SK-N-SH (cell line): ENCODE measurements around the gene AKAP4. TPM values are rescaled to one million over a fixed set of nuclear protein-coding genes. Genes with fewer than 3 reads are reported as not detected.

ENCODE experiments used
- CTCF ChIA-PET: fragments of 300-600, 350-600 bp; formaldehyde crosslinking; extraction: SDS; loops from one replicate; lab custom pipeline; 2021; lab: Yijun Ruan, JAX
- POLR2A ChIA-PET: fragments of 350-600 bp; sonication (Branson Sonifier 250); formaldehyde crosslinking; extraction: SDS; loops from one replicate; lab custom pipeline; 2020; ENCODE audit warnings: antibody characterized with exemption, inconsistent platforms; lab: Yijun Ruan, JAX
- DNase-seq: peaks from one replicate; pipeline ENCODE4 v3.0.0; 2012
- H2AFZ ChIP-seq: fragments of 200-600 bp; sonication (generic); 2 replicates; pipeline ENCODE4 v1.8.1; 2016; ENCODE audit warnings: antibody characterized with exemption, mild to moderate bottlenecking, low read depth
- H3F3A ChIP-seq: fragments of 200-600 bp; sonication (generic); replicated peaks from 2 replicates; pipeline ENCODE3; 2016; ENCODE audit warnings: antibody characterized with exemption, mild to moderate bottlenecking; ENCODE audit not compliant: insufficient read depth
- H3K27ac ChIP-seq, 2 experiments: fragments of 200-500 bp in 1 of 2; fragments of 200-600 bp in 1 of 2; sonication (Bioruptor generic) in 1 of 2; sonication (generic), shearing (Covaris generic) in 1 of 2; 2 replicates each; pipeline versions ENCODE4 v1.5.1 to v1.6.1; 2014 to 2016; ENCODE audit warnings: low read depth in 2 of 2, inconsistent platforms in 1 of 2, low read length in 1 of 2, mild to moderate bottlenecking in 1 of 2, mixed read lengths in 1 of 2
- H3K27me3 ChIP-seq: fragments of 200-600 bp; sonication (generic), shearing (Covaris generic); 2 replicates; pipeline ENCODE4 v1.6.1; 2016; ENCODE audit warnings: mixed run types; ENCODE audit not compliant: insufficient read depth
- H3K36me3 ChIP-seq, 2 experiments: fragments of 200-500 bp in 1 of 2; fragments of 200-600 bp in 1 of 2; sonication (Bioruptor generic) in 1 of 2; sonication (generic) in 1 of 2; replicated peaks in 1 of 2; 2 replicates each; pipeline versions ENCODE3 to v1.5.1; 2014 to 2016; ENCODE audit warnings: low read length in 1 of 2, mild to moderate bottlenecking in 1 of 2; ENCODE audit not compliant: insufficient read depth in 2 of 2, control insufficient read depth in 1 of 2
- H3K4me1 ChIP-seq, 2 experiments: fragments of 200-500 bp in 1 of 2; fragments of 200-600 bp in 1 of 2; sonication (Bioruptor generic) in 1 of 2; sonication (generic), shearing (Covaris generic) in 1 of 2; 2 replicates each; pipeline versions ENCODE4 v1.5.1 to v1.6.1; 2014 to 2016; ENCODE audit warnings: low read depth in 1 of 2, low read length in 1 of 2, mixed run types in 1 of 2; ENCODE audit not compliant: insufficient read depth in 2 of 2, control insufficient read depth in 1 of 2
- H3K4me2 ChIP-seq: fragments of 200-600 bp; sonication (generic), shearing (Covaris generic); 2 replicates; pipeline ENCODE4 v1.6.1; 2017; ENCODE audit warnings: mixed run types
- H3K4me3 ChIP-seq, 2 experiments: fragments of 200-500 bp in 1 of 2; fragments of 200-600 bp in 1 of 2; sonication (Bioruptor generic) in 1 of 2; sonication (generic), shearing (Covaris generic) in 1 of 2; 2 replicates each; pipeline versions ENCODE4 v1.5.1 to v1.8.1; 2014 to 2016; ENCODE audit warnings: low read depth in 2 of 2, inconsistent platforms in 1 of 2, low read length in 1 of 2, mild to moderate bottlenecking in 1 of 2, mixed read lengths in 1 of 2, moderate library complexity in 1 of 2
- H3K79me2 ChIP-seq: fragments of 200-600 bp; sonication (generic); 2 replicates; pipeline ENCODE4 v1.8.1; 2017; ENCODE audit warnings: mild to moderate bottlenecking; ENCODE audit not compliant: insufficient read depth
- H3K9ac ChIP-seq: fragments of 200-600 bp; sonication (generic); 2 replicates; pipeline ENCODE4 v1.6.1; 2017; ENCODE audit warnings: mixed run types
- H3K9me2 ChIP-seq: fragments of 200-600 bp; sonication (generic); 2 replicates; pipeline ENCODE4 v1.6.1; 2017; ENCODE audit warnings: mixed run types
- H3K9me3 ChIP-seq: fragments of 200-600 bp; sonication (generic); 2 replicates; pipeline ENCODE4 v1.6.1; 2017; ENCODE audit warnings: mixed run types, mild to moderate bottlenecking, moderate library complexity
- H4K20me1 ChIP-seq: fragments of 200-600 bp; sonication (generic); 2 replicates; pipeline ENCODE4 v1.6.1; 2017; ENCODE audit warnings: mild to moderate bottlenecking, mixed run types; ENCODE audit not compliant: insufficient read depth
- CHD2 ChIP-seq: fragments of 150-350 bp; IDR thresholded peaks from 2 replicates; pipeline ENCODE4 v1.6.1; 2018; ENCODE audit warnings: low read length; ENCODE audit not compliant: partially characterized antibody
- CTCF ChIP-seq: fragments of 200-600 bp; sonication (generic); IDR thresholded peaks from 2 replicates; pipeline ENCODE4 v1.6.1; 2017; ENCODE audit warnings: antibody characterized with exemption, mild to moderate bottlenecking, moderate library complexity
- EZH2phosphoT487 ChIP-seq: fragments of 200-600 bp; sonication (generic); IDR thresholded peaks from 2 replicates; pipeline ENCODE4 v1.6.1; 2017; ENCODE audit warnings: low read depth, mixed run types, mild to moderate bottlenecking, antibody characterized with exemption, moderate library complexity, borderline replicate concordance
- FOSL2 ChIP-seq: IDR thresholded peaks from 2 replicates; pipeline ENCODE4 v1.4.0; 2012; ENCODE audit warnings: low read depth, mild to moderate bottlenecking, moderate library complexity, borderline replicate concordance
- FOXM1 ChIP-seq: IDR thresholded peaks from 2 replicates; pipeline ENCODE4 v1.4.0; 2012; ENCODE audit warnings: low read depth, mild to moderate bottlenecking
- GATA2 ChIP-seq: sonication (generic); formaldehyde crosslinking; IDR thresholded peaks from 2 replicates; pipeline ENCODE4 v1.5.0; 2020; ENCODE audit warnings: mild to moderate bottlenecking, missing genetic modification reagents
- IRF3 ChIP-seq: fragments of 150-350 bp; IDR thresholded peaks from 2 replicates; pipeline ENCODE4 v1.6.1; 2016; ENCODE audit warnings: mild to moderate bottlenecking, low read depth, low read length
- JUND ChIP-seq: IDR thresholded peaks from 2 replicates; pipeline ENCODE4 v1.4.0; 2012
- MAX ChIP-seq: IDR thresholded peaks from 2 replicates; pipeline ENCODE4 v1.4.0; 2012; ENCODE audit warnings: low read depth
- MEF2A ChIP-seq: IDR thresholded peaks from 2 replicates; pipeline ENCODE4 v1.4.0; 2012; ENCODE audit warnings: low read depth, borderline replicate concordance
- POLR2AphosphoS5 ChIP-seq: IDR thresholded peaks from 2 replicates; pipeline ENCODE4 v1.6.1; 2012; ENCODE audit warnings: low read depth, low read length
- RAD21 ChIP-seq: IDR thresholded peaks from 2 replicates; pipeline ENCODE4 v1.6.1; 2012; ENCODE audit warnings: mild to moderate bottlenecking, low read length
- RCOR1 ChIP-seq: fragments of 150-350 bp; IDR thresholded peaks from 2 replicates; pipeline ENCODE4 v1.6.1; 2017; ENCODE audit warnings: antibody characterized with exemption, low read length
- REST ChIP-seq: IDR thresholded peaks from 2 replicates; pipeline ENCODE4 v1.6.1; 2012; ENCODE audit warnings: mild to moderate bottlenecking, low read depth, low read length, moderate library complexity
- WGBS: methylation state at CpG from one replicate; pipeline ENCODE4 v1.1.6; 2017; ENCODE audit warnings: low lambda C conversion rate; 5-methylcytosine and 5-hydroxymethylcytosine counted together
- polyA plus RNA-seq, 3 experiments: library from polyadenylated mRNA; depleted of rRNA; stranded (reverse); fragments of >200 nt; gene quantifications; 2 replicates each; pipeline ENCODE4 v1.2.3, GENCODE V29; 2012

Gene AKAP4
- not detected in 2 replicates for polyA plus RNA-seq (2012; rRNA removed)
- 0.01 TPM in 1 of 2 replicates, not detected in the other for polyA plus RNA-seq (2012; cell fraction: cytosol; rRNA removed)
- polyA plus RNA-seq (2012; cell fraction: nucleus; rRNA removed): not detected in 2 replicates

GRCh38 chrX:50200907-50201306 is at the start of gene AKAP4:
Gene AKAP4, minus strand, starts transcription at chrX:50201007. Its CDS starts 118 bp downstream, at chrX:50200889.
- POLR2A ChIA-PET: no interaction called here
- CTCF ChIA-PET: interaction anchor here (1.3 to 2.5 kb wide), 3 partner anchors 20 to 284 kb away, joined by 3 to 7 read pairs (median 6); no protein-coding TSS in a partner anchor
- 38% methylated on average over 1 of the region's 1 CpG for WGBS

More at GRCh38 chrX:50200907-50201306, at the start of gene AKAP4:
- Histone ChIP-seq H3F3A (no peaks in the 10 kb centered on the region), H3K79me2 (no peaks in the 10 kb centered on the region), H4K20me1 (no peaks in the 10 kb centered on the region), H3K27ac (no peak within 1 kb of the TSS), H3K27me3 (no peaks in the 10 kb centered on the region; the same call in 1 of the 2 replicates), H2AFZ (no peak within 1 kb of the TSS), H3K9me3 (no peaks in the 10 kb centered on the region), H3K4me2 (no peak within 1 kb of the TSS), H3K4me1 (peaks cover 2 to 5% of the 10 kb centered on the region in 2 experiments; a peak in 1 of 4 replicates), H3K9ac (no peak within 1 kb of the TSS), H3K9me2 (no peaks in the 10 kb centered on the region), H3K4me3 (no peak within 1 kb of the TSS), H3K36me3 (no peaks in the 10 kb centered on the region)
- no peak for DNase-seq
- TF ChIP-seq FOSL2 (no peak), JUND (no peak), FOXM1 (no peak), RAD21 (no peak), MEF2A (no peak), POLR2AphosphoS5 (no peak), IRF3 (no peak), CHD2 (no peak), EZH2phosphoT487 (no peak), CTCF (no peak), GATA2 (CRISPR knock-in tag) (no peak), MAX (no peak), RCOR1 (no peak), REST (no peak)
